Upper lobe of left lung (tissue), 4 donors: ENCODE results near the gene CCDC197.

Source experiments
- CTCF ChIP-seq, 6 experiments: fragments of 450-650 bp in 4 of 6; fragments of 200-600 bp in 2 of 6; sonication (generic) in 2 of 6; IDR thresholded peaks; one replicate each; pipeline ENCODE4 v1.5.1; 2016 to 2019; ENCODE audit warnings: antibody characterized with exemption in 6 of 6
- EP300 ChIP-seq, 4 donors: sonication (generic); formaldehyde crosslinking; IDR thresholded peaks; one replicate each; pipeline ENCODE4 v1.5.1; 2017; ENCODE audit warnings: antibody characterized with exemption in 4 of 4, control low read depth in 2 of 4
- POLR2A ChIP-seq, 4 donors: fragments of 450-650 bp; IDR thresholded peaks; one replicate each; pipeline ENCODE4 v1.5.1; 2016 to 2017; ENCODE audit warnings: antibody characterized with exemption in 4 of 4, mild to moderate bottlenecking in 2 of 4

- TF ChIP-seq CTCF (IDR thresholded peaks at IDR 0.05) (no peak), EP300 (IDR thresholded peaks at IDR 0.05) (no peak), POLR2A (IDR thresholded peaks at IDR 0.05) (no peak)
Measured at GRCh38 chr14:93958567-93959238, 38.4 kb upstream of the CCDC197 start.
